ENCODE measurements around the gene ME3.

DNA sequence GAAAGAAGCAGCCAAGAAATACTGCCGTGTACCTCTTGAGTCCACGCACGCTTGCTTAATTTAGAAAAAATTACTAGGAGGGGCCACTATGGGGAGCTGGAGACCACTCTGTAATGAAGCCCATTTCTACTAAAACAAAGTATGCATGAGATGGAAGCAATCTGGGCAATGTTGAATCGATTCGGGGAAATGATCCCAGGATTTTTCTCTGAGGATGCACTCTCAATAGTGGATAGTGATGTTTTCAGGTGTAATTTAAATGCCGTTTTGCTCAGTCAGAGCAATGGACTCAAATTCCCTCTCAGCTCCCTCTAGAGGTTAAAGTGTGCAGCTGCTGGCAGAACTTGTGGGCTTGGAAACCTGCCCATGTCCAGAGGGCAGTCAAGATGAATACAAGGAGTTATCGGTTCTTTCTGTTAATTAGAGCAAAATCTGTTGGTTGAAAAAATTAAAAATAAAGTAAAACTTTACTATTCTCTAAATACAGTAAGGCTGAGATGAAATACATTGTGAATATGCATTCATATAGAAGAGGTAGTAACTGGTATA is 64.1 kb downstream of the ME3 start:
- TF ChIP-seq, protein P1, sequence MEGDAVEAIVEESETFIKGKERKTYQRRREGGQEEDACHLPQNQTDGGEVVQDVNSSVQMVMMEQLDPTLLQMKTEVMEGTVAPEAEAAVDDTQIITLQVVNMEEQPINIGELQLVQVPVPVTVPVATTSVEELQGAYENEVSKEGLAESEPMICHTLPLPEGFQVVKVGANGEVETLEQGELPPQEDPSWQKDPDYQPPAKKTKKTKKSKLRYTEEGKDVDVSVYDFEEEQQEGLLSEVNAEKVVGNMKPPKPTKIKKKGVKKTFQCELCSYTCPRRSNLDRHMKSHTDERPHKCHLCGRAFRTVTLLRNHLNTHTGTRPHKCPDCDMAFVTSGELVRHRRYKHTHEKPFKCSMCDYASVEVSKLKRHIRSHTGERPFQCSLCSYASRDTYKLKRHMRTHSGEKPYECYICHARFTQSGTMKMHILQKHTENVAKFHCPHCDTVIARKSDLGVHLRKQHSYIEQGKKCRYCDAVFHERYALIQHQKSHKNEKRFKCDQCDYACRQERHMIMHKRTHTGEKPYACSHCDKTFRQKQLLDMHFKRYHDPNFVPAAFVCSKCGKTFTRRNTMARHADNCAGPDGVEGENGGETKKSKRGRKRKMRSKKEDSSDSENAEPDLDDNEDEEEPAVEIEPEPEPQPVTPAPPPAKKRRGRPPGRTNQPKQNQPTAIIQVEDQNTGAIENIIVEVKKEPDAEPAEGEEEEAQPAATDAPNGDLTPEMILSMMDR (IDR thresholded peaks at IDR 0.05), result peak; percentile 85 to 89 (median 86)
- TF ChIP-seq POLR2A (IDR thresholded peaks at IDR 0.05) (no peak), POLR2AphosphoS5 (IDR thresholded peaks at IDR 0.05) (peak; percentile 56), EP300 (IDR thresholded peaks at IDR 0.05) (no peak)

All from gastroesophageal sphincter (tissue), 3 donors.